Renal cortical epithelial cell (primary cell): Measurements from ENCODE around the gene C1orf146. TPM values are rescaled to one million over a fixed set of nuclear protein-coding genes. Genes with fewer than 3 reads are reported as not detected.
"Not testable (repeated sequence)": the region's sequence is repeated elsewhere in the genome, so short reads cannot be mapped to it uniquely, and the experiment has no call there.

Source experiments
- DNase-seq: peaks from one replicate; pipeline ENCODE4 v3.0.0-alpha.2; 2011; ENCODE audit warnings: low read depth
- total RNA-seq: library from RNA; depleted of rRNA; stranded (reverse); fragments of >200 nt; gene quantifications from 2 replicates; pipeline ENCODE4 v1.2.3, GENCODE V29; 2014

C1orf146 gene
- total RNA-seq, 1 donor from 2014 or later = not detected

DNA sequence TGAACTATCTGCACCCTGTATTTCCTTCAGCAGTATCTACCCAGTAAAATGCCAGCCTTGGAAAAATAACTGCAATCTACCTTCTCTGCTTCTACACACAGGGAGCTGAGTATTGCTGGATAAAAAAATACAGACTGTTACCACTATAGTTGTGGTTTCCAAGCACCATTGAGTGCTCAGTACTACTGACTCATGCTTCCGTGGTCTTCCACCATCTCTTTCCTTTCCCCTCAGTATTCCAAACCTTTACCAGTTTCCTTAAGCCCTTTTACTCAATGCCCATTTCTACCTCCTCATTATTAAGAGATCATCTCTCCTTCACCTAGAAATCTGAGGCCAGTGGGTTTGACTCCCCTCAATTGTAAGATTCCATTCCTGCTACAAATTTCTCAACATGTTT lies 57.2 kb downstream of the C1orf146 start:
- DNase-seq = peak; percentile 63

DNA sequence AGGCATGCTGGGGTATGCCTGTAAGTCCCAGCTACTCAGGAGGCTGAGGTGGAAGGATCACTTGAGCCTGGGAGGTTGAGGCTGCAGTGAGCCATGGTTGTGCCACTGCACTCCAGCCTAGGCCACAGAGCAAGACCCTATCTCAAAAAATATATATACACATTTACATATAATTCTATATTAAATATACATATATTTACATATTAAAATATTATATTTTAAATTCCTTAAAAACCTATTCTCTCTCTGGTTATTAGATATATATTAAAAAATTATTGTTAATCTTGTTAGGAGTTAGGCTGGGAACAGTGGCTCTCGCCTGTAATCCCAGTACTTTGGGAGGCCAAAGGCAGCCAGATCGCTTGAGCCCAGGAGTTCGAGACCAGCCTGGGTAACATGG lies 58.4 kb downstream of the C1orf146 start:
- no peak for DNase-seq

DNA sequence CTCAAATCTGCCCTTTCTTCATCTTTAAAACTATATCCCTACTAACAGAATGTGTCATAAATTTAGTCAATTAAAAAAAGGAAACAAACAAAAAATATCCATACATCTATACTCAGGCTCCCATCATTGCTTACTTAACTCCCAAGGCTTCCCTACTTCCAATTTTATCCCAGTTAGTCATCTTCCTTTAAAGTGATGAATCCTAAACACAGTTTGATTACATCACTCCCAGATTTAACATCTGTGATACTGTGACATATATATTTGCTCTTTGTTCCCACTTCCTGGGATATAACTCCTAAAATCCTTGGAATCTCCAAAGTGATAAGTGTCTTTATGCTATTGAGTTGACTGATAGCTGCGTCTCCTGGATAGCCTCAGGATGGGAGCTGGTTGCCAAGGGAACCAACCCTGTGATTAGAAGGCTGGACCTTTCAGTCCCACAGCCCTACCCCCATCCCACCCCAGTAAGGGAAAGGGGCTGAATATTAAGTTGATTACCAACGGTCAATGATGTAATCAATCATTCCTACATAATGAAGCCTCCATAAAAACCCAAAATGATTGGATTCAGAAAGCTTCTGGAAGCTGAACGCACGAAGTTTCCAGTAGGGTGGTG lies 59.5 kb downstream of the C1orf146 start:
- DNase-seq = no peak

DNA sequence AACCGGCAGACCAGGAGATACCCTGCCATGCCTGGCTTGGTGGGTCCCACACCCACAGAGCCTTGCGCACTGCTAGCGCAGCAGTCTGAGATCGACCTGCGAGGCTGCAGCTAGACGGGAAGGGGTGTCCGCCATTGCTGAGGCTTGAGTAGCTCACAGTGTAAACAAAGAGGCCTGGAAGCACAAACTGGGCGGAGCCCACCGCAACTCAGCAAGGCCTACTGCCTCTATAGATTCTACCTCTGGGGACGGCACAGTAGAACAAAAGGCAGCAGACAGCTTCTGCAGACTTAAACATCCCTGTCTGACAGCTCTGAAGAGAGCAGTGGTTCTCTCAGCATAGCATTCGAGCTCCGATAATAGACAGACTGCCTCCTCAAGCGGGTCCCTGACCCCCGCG lies 62.1 kb downstream of the C1orf146 start:
- not testable (repeated sequence) for DNase-seq

DNA sequence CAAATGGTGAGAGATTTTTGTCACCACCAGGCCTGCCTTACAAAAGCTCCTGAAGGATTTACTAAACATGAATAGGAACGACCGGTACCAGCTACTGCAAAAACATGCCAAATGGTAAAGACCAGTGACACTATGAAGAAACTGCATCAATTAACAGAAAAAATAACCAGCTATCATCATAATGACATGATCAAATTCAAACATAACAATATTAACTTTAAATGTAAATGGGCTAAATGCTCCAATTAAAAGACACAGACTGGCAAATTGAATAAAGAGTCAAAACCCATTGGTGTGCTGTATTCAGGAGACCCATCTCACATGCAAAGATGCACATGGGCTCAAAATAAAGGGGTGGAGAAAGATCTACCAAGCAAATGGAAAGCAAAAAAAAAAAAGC lies 63.7 kb downstream of the C1orf146 start:
- not testable (repeated sequence) for DNase-seq

DNA sequence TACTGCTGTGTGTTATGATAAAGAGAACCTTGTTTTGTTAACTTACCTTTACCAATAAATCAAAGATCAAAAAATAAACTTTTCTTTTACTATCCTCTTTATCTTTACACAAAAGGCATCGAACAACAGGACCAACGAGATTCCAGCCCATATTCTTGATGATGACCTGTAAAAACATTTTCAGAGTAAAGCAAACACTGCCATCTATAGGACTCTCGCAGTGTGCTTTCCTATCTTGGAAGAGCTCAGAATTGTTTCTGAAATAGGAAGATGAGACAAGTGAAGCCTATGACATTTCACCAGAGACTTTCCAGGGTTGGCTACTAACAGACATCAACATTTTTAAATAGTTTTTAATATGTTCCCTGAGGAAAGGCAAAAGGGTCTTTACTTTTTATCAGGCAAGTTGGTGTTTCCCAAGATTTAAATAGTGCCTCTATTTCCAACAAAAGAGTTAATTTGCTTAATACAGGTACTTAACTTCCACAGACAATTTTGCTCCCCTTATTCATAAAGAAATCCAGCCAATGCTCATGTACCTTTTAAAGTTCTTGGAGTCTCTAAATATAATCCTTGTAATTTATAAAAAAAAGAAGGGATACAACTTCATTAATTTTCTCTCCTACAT lies 73.8 kb downstream of the C1orf146 start:
- peak; percentile 73 for DNase-seq

Other genes starting within 250 kb of the C1orf146 start
- 11.4 and 11.5 TPM in 2 replicates for gene EPHX4, start 187.9 kb upstream of the C1orf146 start, total RNA-seq
- 0.15 and 0.52 TPM in 2 replicates for gene SETSIP, start 142.5 kb upstream of the C1orf146 start, total RNA-seq
- gene BTBD8, start 137.6 kb upstream of the C1orf146 start, total RNA-seq = 6.8 and 9.3 TPM in 2 replicates
- 11.2 and 15.3 TPM in 2 replicates for gene GLMN, start 81.1 kb downstream of the C1orf146 start, total RNA-seq
- gene RPAP2, start 81.1 kb downstream of the C1orf146 start, total RNA-seq = 13.9 and 26.4 TPM in 2 replicates